GM19397 (cell line): Measurements from ENCODE around the gene COBL.

Source experiments
- ATAC-seq: cut with Tn5 transposase; IDR thresholded peaks from one replicate; pipeline ENCODE4 v1.9.1; 2021; ENCODE audit warnings: mild to moderate bottlenecking, moderate library complexity; ENCODE audit not compliant: unreplicated experiment

Gene COBL

GRCh38 chr7:51031216-51031615 is 285.4 kb downstream of the COBL start:
- no peak for ATAC-seq

DNA sequence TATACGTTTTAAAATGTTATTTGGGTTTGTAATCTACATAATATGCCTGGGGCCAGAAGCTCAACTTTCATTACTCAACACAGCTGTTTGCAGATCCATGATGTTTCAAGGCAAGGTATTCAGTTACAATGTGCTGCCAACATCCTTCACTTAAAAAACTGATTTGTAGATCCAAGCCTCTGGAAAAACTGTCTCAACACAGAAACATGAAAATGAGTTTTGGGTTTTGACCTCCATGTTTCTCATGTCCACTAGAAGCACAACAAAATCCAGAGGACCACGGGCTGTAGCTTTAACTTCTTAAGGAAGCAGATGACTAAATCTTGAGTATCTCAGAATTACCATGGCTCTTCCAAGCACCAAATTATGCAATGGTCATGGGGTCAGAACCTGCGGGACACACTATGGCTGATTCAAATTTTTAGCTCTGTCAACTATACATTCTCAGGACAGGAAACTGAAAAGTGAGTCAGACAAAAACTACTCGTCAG is 286.9 kb downstream of the COBL start:
- no peak for ATAC-seq

DNA sequence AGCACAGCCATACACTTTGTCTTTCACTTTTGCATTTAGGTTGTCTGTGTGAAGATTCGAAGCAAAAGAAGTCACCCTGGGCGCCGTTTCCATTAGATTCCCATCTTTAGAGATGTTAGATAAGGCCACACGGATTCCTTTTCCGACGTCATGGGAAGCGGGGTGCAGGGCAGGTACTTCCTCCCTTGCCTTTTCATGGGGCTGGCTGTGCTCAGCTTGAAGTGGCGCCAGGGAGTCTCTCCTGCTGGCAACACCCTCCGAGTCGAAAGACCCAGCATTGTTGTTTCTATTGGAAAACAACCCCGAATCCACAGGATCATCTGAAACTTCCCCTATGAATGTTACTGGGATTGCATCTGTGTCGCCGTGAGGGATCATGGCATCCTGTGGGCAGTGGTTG is 287.5 kb downstream of the COBL start:
- ATAC-seq = no peak

GRCh38 chr7:51027935-51028830 is 288.4 kb downstream of the COBL start:
- ATAC-seq = no peak

- no peak for ATAC-seq
These were observed 289.3 kb downstream of the COBL start for GRCh38 chr7:51027106-51027934.

GRCh38 chr7:51026341-51026740 is 290.3 kb downstream of the COBL start:
- no peak for ATAC-seq

DNA sequence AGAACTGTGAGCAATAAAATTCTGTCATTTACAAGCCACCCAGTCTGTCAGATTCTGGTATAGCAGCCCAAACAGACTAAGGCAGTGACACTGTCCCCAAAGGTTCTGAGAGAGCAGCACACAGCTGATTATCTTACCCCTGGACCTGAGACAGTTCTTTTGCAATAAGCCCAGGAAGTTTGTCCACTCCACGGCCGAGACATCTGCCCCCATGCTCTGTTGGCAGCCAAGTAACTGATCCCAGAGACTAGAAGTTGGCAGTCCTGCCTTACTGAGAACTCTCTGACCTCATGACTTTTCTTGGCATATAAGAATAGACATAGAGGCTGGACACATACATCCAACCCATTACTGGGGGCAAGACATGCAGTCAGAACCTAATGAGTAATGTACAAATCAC is 290.9 kb downstream of the COBL start:
- ATAC-seq = no peak

DNA sequence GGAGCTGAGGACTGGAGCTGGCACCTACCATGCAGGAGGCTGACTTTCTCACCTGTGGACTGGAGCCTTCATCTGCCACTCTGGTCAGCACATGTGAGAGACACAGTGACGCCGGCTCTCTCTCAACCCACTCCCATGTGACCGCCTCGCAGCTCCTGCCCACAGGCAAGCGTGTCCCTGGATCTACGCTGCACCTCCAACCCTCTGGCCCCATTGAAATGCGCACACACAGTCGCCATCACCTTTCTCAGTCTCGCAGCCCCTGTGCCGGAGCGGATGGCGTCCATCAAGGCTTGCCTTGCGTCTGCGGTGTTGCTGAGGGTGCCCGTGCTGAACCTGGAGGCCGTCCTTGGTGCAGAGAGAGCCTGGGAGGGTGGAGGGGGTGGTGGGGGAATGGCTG is 291.7 kb downstream of the COBL start:
- no peak for ATAC-seq

GRCh38 chr7:51023547-51023946 is 293.1 kb downstream of the COBL start:
- no peak for ATAC-seq

DNA sequence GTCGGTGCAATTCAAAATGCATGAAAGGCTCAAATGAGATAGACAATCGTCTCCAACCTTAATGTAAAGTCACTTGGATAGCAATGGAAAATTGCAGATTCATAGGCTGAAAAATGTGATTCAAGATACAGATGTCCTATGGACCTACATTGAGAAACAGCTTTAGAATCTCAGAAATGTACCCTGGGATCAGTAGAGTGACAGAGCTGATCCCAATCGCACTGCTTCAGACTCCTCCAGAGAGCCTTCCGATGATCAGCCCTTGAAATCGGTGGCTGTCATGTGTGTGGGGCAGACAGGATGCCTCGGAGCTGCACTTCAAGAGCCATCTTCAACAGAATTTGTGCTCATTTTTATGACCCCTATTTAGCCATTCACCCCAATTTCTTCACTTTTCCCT is 293.8 kb downstream of the COBL start:
- ATAC-seq = no peak

- ATAC-seq = no peak
These were observed 294.6 kb downstream of the COBL start for GRCh38 chr7:51021906-51022570.

DNA sequence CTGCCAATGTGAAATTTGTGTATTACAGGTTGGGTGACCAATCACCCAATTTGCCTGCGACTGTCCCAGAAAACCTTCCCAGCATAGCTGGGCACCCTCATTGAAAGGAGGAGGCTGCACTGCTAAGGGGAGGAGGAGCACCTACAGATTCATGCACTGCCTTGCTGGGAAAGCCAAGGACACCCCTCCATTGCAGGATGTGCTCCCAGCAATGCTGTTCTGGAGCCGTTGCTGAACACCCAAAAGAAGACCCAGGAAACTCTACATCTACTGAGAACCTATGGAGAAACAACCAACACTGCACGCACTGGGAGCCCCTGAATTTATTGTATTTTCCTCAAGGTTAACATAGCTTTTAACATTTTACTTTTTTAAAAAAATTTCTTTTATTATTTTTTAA is 295.7 kb downstream of the COBL start:
- no peak for ATAC-seq

- no peak for ATAC-seq
These were observed 296.4 kb downstream of the COBL start for GRCh38 chr7:51019891-51020870.

DNA sequence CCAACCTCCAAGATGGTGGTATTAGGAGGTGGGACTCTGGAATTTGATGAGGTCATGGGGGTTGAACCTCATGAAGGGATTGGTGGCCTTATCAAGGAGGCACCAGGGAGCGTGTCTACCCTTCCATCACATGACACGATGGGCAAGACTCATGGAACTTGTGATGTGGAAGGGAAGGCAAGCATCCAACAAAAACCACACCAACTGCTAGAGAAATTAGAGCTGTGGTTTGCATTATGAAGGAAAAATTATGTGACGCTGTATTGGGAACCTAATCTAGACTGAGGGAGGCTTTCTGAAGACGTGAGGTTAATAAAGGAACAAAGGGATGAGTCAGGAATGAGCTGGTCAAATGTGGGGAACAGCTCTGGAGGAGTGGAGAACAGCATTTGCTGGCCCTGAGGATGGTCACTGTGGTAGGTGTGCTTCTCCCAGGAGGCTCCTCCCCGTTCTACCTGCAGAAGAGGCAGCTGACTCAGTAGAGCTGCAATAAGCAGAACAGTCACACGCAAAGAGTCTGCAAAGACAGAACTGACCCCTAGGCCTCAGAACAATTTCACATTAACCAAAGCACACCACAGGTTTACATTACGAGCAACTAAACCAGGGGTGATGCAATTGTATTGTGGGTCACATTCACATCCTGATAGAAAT is 297.3 kb downstream of the COBL start:
- ATAC-seq = no peak

GRCh38 chr7:51017576-51018535 is 298.8 kb downstream of the COBL start:
- no peak for ATAC-seq

- no peak for ATAC-seq
These were observed 300.1 kb downstream of the COBL start for GRCh38 chr7:51016546-51016945.

GRCh38 chr7:51015581-51015980 is 301.0 kb downstream of the COBL start:
- ATAC-seq = no peak

GRCh38 chr7:51014811-51015210 is 301.8 kb downstream of the COBL start:
- no peak for ATAC-seq
